Heart left ventricle (tissue), 16 donors: ENCODE results near the gene AIF1. TPM values are rescaled to one million over a fixed set of nuclear protein-coding genes. Genes with fewer than 3 reads are reported as not detected.
A peak's percentile ranks its signal among the peaks of the same experiment; 100 is the strongest.

ENCODE experiments used
- ATAC-seq, 4 donors: fragments of 200-7000 bp; cut with Tn5 transposase; one replicate each; pipeline ENCODE4 v1.9.1; 2020 to 2022; ENCODE audit warnings: moderate library complexity in 4 of 4, mild to moderate bottlenecking in 3 of 4, moderate number of reproducible peaks in 1 of 4
- DNase-seq, 5 donors: peaks; one replicate each; pipeline ENCODE4 v3.0.0-alpha.2; 2020
- H3K27ac ChIP-seq, 12 donors: fragments of 200-600 bp; sonication (generic) in 4 of 12; one replicate each; pipeline versions ENCODE4 v1.5.0 to v1.8.0; 2016 to 2022; ENCODE audit warnings: mild to moderate bottlenecking in 2 of 12
- H3K27me3 ChIP-seq, 9 donors: fragments of 200-600 bp; sonication (generic) in 2 of 9; one replicate each; pipeline versions ENCODE4 v1.5.1 to v1.8.0; 2016 to 2022; ENCODE audit warnings: mild to moderate bottlenecking in 3 of 9
- H3K36me3 ChIP-seq, 9 donors: fragments of 200-600 bp; sonication (generic) in 2 of 9; one replicate each; pipeline versions ENCODE4 v1.5.0 to v1.8.0; 2018 to 2022; ENCODE audit warnings: mild to moderate bottlenecking in 2 of 9
- H3K4me1 ChIP-seq, 12 donors: fragments of 200-600 bp; sonication (generic) in 4 of 12; one replicate each; pipeline versions ENCODE4 v1.5.0 to v1.8.0; 2016 to 2022; ENCODE audit warnings: mild to moderate bottlenecking in 3 of 12
- H3K4me3 ChIP-seq, 12 donors: fragments of 200-600 bp; sonication (generic) in 4 of 12; one replicate each; pipeline versions ENCODE4 v1.5.0 to v1.8.0; 2017 to 2022; ENCODE audit warnings: mild to moderate bottlenecking in 9 of 12, moderate library complexity in 4 of 12
- H3K9me3 ChIP-seq, 12 donors: fragments of 200-600 bp; sonication (generic) in 4 of 12; one replicate each; pipeline versions ENCODE4 v1.5.0 to v1.8.0; 2016 to 2022; ENCODE audit warnings: mild to moderate bottlenecking in 1 of 12
- POLR2A ChIP-seq, 2 donors: fragments of 450-650 bp; IDR thresholded peaks; one replicate each; pipeline ENCODE4 v1.6.1; 2017; ENCODE audit warnings: antibody characterized with exemption in 2 of 2, mild to moderate bottlenecking in 2 of 2, moderate library complexity in 2 of 2
- WGBS, 4 donors: extraction: QIAGEN DNeasy Blood & Tissue Kit in 2 of 4; methylation state at CpG; one replicate each; pipeline versions ENCODE4 v1.1.5 to v1.1.7; 2013 to 2018; 5-methylcytosine and 5-hydroxymethylcytosine counted together
- intact Hi-C, 10 donors: fragments of 100-400 bp; cut with DNase I; formaldehyde crosslinking; loops; one replicate each; pipeline versions ENCODE4 v1.11.1 to v1.14.2; 2022
- polyA plus RNA-seq, 2 donors: library from polyadenylated mRNA; stranded (reverse); fragments of 200-250 nt; gene quantifications; one replicate each; pipeline ENCODE4 v1.2.3, GENCODE V29; 2013
- total RNA-seq, 9 donors: library from RNA; depleted of rRNA in 2 of 9; stranded (reverse); fragments of >200 nt in 2 of 9; fragmentation: NEBNext Ultra II Directional in 3 of 9; extraction: Animal tissue kit (Norgen Biotek cat#: 25700) in 3 of 9; gene quantifications; one replicate each; pipeline versions ENCODE4 v1.1.0 to v1.2.4, GENCODE V29; 2016 to 2023
- TF ChIP-seq, protein P1 (sequence below), 12 donors: fragments of 200-600 bp; sonication (generic) in 4 of 12; IDR thresholded peaks; one replicate each; pipeline versions ENCODE4 v1.5.0 to v1.8.0; 2018 to 2022; ENCODE audit warnings: antibody characterized with exemption in 12 of 12, mild to moderate bottlenecking in 5 of 12
- donor health status: ischemic (EF 13 %, LVEDD 7.1; RV severe dilation, severe dysfunction).
- donor health status: healthy with polysubstance abuse.
- donor health status: DM: no; HTN: yes; CAD: no.
- donor health status: DM: no; HTN: no; CAD: no.
- donor health status: ischemic (EF 25% LVEDD 6.9; RV normal size, moderate dysfunction).
- donor health status: ischemic (EF 25% LVEDD 5.7; RV mildly dilated, moderate dysfunction).
- donor health status: healthy.
- donor health status: DM: yes; HTN: yes; CAD: no.
- donor health status: ischemic (EF 35%, LVEDD 5.7; RV mildly dilated, moderate dysfunction).
- donor health status: nonischemic (EF 11% LVEDD 7.7; RV severe dilation, severe dysfunction).
- donor health status: DM: yes; HTN: yes; CAD: no.
- donor health status: PGD.
- donor health status: ischemic (EF 29% LVEDD 5.4; RV normal size, mild dysfunction).
- donor health status: nonischemic (EF 23%, LVEDD 6.1; RV moderate dilation, normal function).

AIF1 gene
- total and polyA plus RNA-seq, 11 donors, result 5.7 to 120 (median 9.5) TPM

DNA sequence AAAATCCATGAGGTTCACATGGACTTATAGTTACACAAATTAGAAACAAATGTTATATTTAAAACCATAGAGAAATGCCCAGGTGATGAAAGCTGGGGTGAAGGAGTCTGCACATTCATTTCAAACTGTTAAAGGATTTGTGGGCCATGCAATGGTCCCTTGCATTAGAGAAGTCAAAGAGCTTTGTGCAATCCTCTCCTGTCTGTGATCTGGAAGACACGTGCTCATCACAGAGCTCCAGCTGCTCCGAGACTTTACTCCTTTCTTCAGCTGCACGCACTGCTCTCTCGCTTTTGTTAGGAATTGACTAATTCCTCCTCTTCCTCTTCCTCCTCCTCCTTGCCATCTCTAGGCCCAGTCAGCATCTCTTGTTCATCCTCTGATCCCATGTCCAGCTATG, 4.1 kb upstream of the AIF1 start:
- ATAC-seq (no peak), DNase-seq (no peak)
- no peak overlapping the region for H3K4me3 ChIP-seq
- 67 to 85% (median 71%) methylated on average over 4 of the region's 4 CpGs for WGBS, 4 donors
- no peaks in the 10 kb centered on the region for H3K27me3 ChIP-seq
- H3K36me3 ChIP-seq, result no peaks in the 10 kb centered on the region
- H3K9me3 ChIP-seq, result no peaks in the 10 kb centered on the region
- H3K27ac ChIP-seq, result no peak overlapping the region
- H3K4me1 ChIP-seq, result peaks cover 0 to 18% (median 0%) of the 10 kb centered on the region in 12 donors
- intact Hi-C loops, result no loop called here
- no peak for TF ChIP-seq POLR2A (IDR thresholded peaks at IDR 0.05)
- TF ChIP-seq, protein P1, sequence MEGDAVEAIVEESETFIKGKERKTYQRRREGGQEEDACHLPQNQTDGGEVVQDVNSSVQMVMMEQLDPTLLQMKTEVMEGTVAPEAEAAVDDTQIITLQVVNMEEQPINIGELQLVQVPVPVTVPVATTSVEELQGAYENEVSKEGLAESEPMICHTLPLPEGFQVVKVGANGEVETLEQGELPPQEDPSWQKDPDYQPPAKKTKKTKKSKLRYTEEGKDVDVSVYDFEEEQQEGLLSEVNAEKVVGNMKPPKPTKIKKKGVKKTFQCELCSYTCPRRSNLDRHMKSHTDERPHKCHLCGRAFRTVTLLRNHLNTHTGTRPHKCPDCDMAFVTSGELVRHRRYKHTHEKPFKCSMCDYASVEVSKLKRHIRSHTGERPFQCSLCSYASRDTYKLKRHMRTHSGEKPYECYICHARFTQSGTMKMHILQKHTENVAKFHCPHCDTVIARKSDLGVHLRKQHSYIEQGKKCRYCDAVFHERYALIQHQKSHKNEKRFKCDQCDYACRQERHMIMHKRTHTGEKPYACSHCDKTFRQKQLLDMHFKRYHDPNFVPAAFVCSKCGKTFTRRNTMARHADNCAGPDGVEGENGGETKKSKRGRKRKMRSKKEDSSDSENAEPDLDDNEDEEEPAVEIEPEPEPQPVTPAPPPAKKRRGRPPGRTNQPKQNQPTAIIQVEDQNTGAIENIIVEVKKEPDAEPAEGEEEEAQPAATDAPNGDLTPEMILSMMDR (IDR thresholded peaks at IDR 0.05), result no peak

DNA sequence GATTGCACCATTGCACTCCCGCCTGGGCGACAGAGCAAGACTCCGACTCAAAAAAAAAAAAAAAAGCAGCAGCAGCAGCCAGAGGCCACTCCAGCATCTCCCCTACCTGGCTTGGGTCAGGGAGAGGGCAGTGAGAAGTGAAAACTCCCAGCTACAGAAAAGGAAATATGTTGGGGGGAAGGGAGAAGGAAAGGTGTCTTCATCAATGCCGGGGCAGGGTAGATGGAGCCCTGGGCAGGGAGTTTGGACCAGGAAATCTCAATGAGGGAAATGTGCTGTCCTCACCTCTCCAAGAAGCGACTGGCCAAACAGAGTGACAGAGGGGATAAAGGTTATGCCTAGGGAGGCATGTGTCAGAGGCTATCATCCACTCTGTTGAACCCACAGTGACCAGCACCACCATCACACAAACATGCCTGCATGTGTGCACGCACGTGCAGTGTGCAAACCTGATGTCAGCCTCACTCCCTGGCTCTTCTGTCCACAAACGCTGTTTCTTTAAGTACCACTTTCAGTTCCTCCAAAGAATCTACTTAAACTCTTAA, 887 bp upstream of the AIF1 start:
- Histone ChIP-seq H3K4me1 (peaks cover 0 to 26% (median 0%) of the 10 kb centered on the region in 12 donors), H3K27me3 (no peaks in the 10 kb centered on the region), H3K4me3 (peak overlapping the region in 1 of 12 donors; percentile 59), H3K9me3 (no peaks in the 10 kb centered on the region), H3K27ac (peak overlapping the region in 1 of 12 donors; percentile 93), H3K36me3 (no peaks in the 10 kb centered on the region)
- WGBS, 4 donors, result 77 to 83% (median 79%) methylated on average over 8 of the region's 8 CpGs
- DNase-seq (no peak), ATAC-seq (peak in 1 of 4 donors; percentile 43)
- TF ChIP-seq, protein P1 (IDR thresholded peaks at IDR 0.05), result no peak
- TF ChIP-seq POLR2A (IDR thresholded peaks at IDR 0.05), result no peak
- intact Hi-C loops, result no loop called here

- TF ChIP-seq, protein P1 (IDR thresholded peaks at IDR 0.05), result no peak
- no peak for TF ChIP-seq POLR2A (IDR thresholded peaks at IDR 0.05)
- peak overlapping the region in 9 of 12 donors; percentile 10 to 59 (median 20) for H3K4me3 ChIP-seq
- WGBS, 4 donors, result 63 to 73% (median 66%) methylated on average over 7 of the region's 7 CpGs
- H3K4me1 ChIP-seq, result peaks cover 0 to 28% (median 5%) of the 10 kb centered on the region in 12 donors
- intact Hi-C loops, result no loop called here
- no peaks in the 10 kb centered on the region for H3K27me3 ChIP-seq
- ATAC-seq (no peak), DNase-seq (no peak)
- peak overlapping the region in 4 of 12 donors; percentile 34 to 93 (median 47) for H3K27ac ChIP-seq
- H3K36me3 ChIP-seq, result no peaks in the 10 kb centered on the region
- no peaks in the 10 kb centered on the region for H3K9me3 ChIP-seq
Observed at GRCh38 chr6:31615748-31616147, 714 bp downstream of the AIF1 start.

- Histone ChIP-seq H3K9me3 (no peaks in the 10 kb centered on the region), H3K36me3 (peaks cover 0 to 1% (median 0%) of the 10 kb centered on the region in 9 donors), H3K27ac (no peak overlapping the region), H3K4me1 (peaks cover 0 to 31% (median 13%) of the 10 kb centered on the region in 12 donors), H3K27me3 (no peaks in the 10 kb centered on the region), H3K4me3 (peak overlapping the region in 1 of 12 donors; percentile 59)
- WGBS, 4 donors, result 87 to 93% (median 92%) methylated on average over 2 of the region's 2 CpGs
- no peak for DNase-seq
- intact Hi-C loops, result no loop called here
- TF ChIP-seq, protein P1 (IDR thresholded peaks at IDR 0.05), result no peak
- no peak for TF ChIP-seq POLR2A (IDR thresholded peaks at IDR 0.05)
- ATAC-seq, result no peak
Observed at GRCh38 chr6:31617010-31617409, 2.0 kb downstream of the AIF1 start.
